ENCODE data around the gene DYRK4.
A peak's percentile ranks its signal among the peaks of the same experiment; 100 is the strongest.

Gene DYRK4

DNA sequence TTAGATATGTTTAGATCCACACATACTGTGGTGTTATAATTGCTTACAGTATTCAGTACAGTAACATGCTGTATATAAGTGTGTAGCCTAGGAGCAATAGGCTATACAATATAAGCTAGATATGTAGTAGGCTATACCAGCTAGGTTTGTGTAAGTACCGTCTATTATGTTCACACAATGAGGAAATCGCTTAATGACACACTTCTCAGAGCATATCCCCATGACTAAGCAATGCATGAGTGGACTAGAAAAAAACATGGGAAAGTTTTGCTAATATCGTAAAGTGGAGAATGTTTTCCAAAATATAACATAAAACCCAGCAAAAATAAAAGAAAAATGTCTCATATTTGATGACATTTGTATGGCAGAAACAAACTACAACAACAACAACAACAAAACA, 59.5 kb downstream of the DYRK4 start:
- DNase-seq (ENCODE audit: low read depth, low spot score), result no peak

- DNase-seq (ENCODE audit: low read depth, low spot score), result no peak
Measured at GRCh38 chr12:4626543-4626942, 64.5 kb downstream of the DYRK4 start.

DNA sequence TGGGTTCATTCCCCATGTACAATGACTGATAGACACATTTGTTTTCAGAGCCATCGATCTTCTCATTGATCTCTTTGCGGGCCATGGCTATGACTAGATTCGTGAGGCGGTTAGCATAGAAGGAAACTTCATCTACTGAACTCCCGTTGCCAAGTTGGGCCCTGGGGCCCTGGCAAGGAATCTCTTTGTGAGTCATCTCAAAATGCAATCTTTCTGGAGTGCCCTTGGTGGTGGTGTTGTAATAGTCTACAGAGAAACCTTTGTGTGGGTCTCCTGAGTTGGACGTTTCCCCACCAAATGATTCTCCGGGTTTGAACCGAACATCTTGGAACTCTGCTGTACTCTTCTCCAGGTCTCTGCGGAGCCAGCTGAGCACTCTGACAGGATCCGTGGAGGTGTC, 66.4 kb downstream of the DYRK4 start:
- no peak for DNase-seq (ENCODE audit: low read depth, low spot score)

GRCh38 chr12:4630262-4630661, 68.3 kb downstream of the DYRK4 start:
- DNase-seq (ENCODE audit: low read depth, low spot score), result no peak

- no peak for DNase-seq (ENCODE audit: low read depth, low spot score)
Measured at GRCh38 chr12:4643747-4644146, 81.7 kb downstream of the DYRK4 start.

- DNase-seq (ENCODE audit: low read depth, low spot score), result no peak
Measured at GRCh38 chr12:4645023-4645422, 83.0 kb downstream of the DYRK4 start.

GRCh38 chr12:4648104-4648500, 86.1 kb downstream of the DYRK4 start:
- DNase-seq (ENCODE audit: low read depth, low spot score), result no peak

DNA sequence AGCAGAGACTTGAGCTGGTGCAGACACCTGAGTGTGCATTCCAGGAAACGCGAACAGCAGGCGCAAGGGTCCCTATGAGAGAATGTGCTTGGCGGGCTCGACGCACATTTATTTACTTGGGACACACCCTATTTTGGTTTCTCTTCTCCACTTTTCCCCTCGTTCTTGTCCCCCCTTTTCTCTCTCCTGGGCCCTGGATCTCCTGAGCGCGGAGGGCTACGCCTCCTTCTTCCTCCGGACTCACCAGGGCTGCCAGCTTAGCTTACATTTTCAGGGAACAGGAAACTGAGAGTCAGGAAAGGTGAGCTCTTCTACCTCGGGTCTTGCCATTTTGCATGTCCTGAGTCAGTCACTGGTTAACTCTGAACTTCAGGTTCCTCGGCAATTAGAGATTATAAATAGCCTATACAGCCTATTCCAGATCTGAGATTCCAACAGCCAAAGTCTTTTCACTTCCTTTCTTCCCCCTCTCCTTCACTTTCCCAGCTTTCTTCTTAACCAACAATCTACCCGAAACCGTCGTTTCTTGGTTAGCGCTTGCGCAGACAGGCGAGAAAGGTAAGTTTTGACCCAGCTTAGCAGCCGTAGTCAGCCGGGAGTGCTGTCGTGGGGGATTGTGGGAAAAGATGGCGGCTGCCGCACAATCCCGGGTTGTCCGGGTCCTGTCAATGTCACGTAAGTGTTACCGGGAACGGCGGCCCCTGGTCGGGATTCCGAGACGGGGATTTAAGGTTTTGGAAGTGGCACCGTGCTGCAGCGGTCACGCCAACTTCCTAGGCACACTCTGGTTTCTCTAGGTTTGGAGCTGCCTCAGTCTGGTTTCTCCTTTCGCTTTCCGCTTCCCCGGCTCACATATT, 86.7 kb downstream of the DYRK4 start, which contains the start of the genes AKAP3 and NDUFA9:
TSS of gene AKAP3 (minus strand) at position 551 of the 857 bp plus-strand sequence. CDS start 10,855 bp downstream, outside the sequence.
TSS of gene NDUFA9 (plus strand) at position 614 of the 857 bp plus-strand sequence. CDS start at position 627, 13 bp downstream.
- peak; percentile 61 for DNase-seq (ENCODE audit: low read depth, low spot score)

GRCh38 chr12:4649358-4649661, 87.3 kb downstream of the DYRK4 start:
- no peak for DNase-seq (ENCODE audit: low read depth, low spot score)

DNA sequence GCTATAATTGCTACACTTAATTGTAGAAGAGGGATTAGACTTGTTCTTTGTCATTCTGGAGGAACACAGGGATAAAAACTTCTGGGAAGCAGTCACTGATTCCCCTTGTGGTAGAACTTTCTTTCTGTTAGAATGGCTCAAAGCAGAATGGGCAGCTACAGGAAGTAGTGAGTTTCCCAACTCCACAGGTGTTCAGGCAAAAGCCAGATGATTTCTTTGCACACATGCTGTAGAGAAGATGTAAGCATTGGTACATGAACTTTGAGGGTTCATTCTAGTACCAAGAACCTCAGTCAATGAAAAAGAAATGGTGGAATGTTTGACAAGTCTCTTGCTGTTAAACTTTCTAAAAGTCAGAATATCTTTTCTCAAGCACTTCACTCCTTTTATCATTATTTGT, 91.2 kb downstream of the DYRK4 start:
- no peak for DNase-seq (ENCODE audit: low read depth, low spot score)

GRCh38 chr12:4653691-4654090, 91.7 kb downstream of the DYRK4 start:
- DNase-seq (ENCODE audit: low read depth, low spot score), result no peak
